Frontal cortex (tissue), 4 donors: ENCODE results near the gene SH3PXD2B. TPM values are rescaled to one million over a fixed set of nuclear protein-coding genes. Genes with fewer than 3 reads are reported as not detected.

Experiments used
- DNase-seq, 2 donors: peaks; one replicate each; pipeline ENCODE4 v3.0.0; 2012; ENCODE audit warnings: low spot score in 2 of 2
- FAIRE-seq: peaks from 2 replicates; lab custom pipeline; 2012; peaks lifted over from hg19 to GRCh38; lab: Jason Lieb, UNC
- total RNA-seq: library from RNA; depleted of rRNA; stranded (reverse); fragments of >200 nt; gene quantifications from one replicate; pipeline ENCODE4 v1.2.3, GENCODE V29; 2014
- donor health status: control.
- donor health status: control.
- donor health status: control.

The SH3PXD2B gene
- total RNA-seq, 1 donor from 2014 or later = 13.0 TPM

- FAIRE-seq (no peak), DNase-seq (peak in 1 of 2 donors; percentile 14)
Measured at GRCh38 chr5:172285226-172286143, 168.8 kb downstream of the SH3PXD2B start.

GRCh38 chr5:172284611-172284980 is 169.7 kb downstream of the SH3PXD2B start:
- peak in 1 of 2 donors; percentile 16 for DNase-seq
- FAIRE-seq = no peak

GRCh38 chr5:172283862-172284610 is 170.3 kb downstream of the SH3PXD2B start:
- peak; percentile 92 to 97 for DNase-seq
- no peak for FAIRE-seq

- DNase-seq (peak; percentile 81 to 92), FAIRE-seq (no peak)
Measured at GRCh38 chr5:172283020-172283861, 171.1 kb downstream of the SH3PXD2B start, which contains the start of gene UBTD2. Gene UBTD2 (minus strand): TSS chr5:172283764. CDS start chr5:172283665, 99 bp downstream.

GRCh38 chr5:172282272-172283019 is 171.9 kb downstream of the SH3PXD2B start:
- DNase-seq (no peak), FAIRE-seq (no peak)

GRCh38 chr5:172281346-172281745 is 173.0 kb downstream of the SH3PXD2B start:
- FAIRE-seq (no peak), DNase-seq (no peak)

GRCh38 chr5:172280929-172281328 is 173.4 kb downstream of the SH3PXD2B start:
- FAIRE-seq = no peak
- no peak for DNase-seq

GRCh38 chr5:172280317-172280716 is 174.0 kb downstream of the SH3PXD2B start:
- DNase-seq (no peak), FAIRE-seq (no peak)

GRCh38 chr5:172278356-172278755 is 176.0 kb downstream of the SH3PXD2B start:
- DNase-seq (no peak), FAIRE-seq (no peak)

- DNase-seq (no peak), FAIRE-seq (no peak)
Measured at GRCh38 chr5:172276214-172276613, 178.1 kb downstream of the SH3PXD2B start.

Other genes starting within 250 kb of the SH3PXD2B start
- 67.3 TPM for gene UBTD2, start 170.8 kb downstream of the SH3PXD2B start, total RNA-seq
- 16.3 TPM for gene NEURL1B, start 186.7 kb upstream of the SH3PXD2B start, total RNA-seq